Measurements from ENCODE around the gene TCF23.

DNA sequence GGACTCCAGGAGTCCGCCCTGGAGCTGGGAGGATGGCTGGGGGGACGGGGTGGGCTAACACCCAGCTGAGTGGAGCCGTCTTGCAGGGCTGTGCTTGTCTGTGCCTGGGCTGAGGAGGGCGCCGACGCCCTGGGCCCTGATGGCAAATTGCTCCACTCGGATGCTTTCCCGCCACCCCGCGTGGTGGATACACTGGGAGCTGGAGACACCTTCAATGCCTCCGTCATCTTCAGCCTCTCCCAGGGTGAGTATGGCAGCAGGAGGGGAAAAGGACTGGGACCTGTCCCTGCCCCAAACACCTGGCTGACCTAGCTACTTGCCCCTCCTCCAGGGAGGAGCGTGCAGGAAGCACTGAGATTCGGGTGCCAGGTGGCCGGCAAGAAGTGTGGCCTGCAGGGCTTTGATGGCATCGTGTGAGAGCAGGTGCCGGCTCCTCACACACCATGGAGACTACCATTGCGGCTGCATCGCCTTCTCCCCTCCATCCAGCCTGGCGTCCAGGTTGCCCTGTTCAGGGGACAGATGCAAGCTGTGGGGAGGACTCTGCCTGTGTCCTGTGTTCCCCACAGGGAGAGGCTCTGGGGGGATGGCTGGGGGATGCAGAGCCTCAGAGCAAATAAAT lies 49.4 kb upstream of the TCF23 start:
- no peak for TF ChIP-seq POLR2A (IDR thresholded peaks at IDR 0.05)
- TF ChIP-seq, protein P1, sequence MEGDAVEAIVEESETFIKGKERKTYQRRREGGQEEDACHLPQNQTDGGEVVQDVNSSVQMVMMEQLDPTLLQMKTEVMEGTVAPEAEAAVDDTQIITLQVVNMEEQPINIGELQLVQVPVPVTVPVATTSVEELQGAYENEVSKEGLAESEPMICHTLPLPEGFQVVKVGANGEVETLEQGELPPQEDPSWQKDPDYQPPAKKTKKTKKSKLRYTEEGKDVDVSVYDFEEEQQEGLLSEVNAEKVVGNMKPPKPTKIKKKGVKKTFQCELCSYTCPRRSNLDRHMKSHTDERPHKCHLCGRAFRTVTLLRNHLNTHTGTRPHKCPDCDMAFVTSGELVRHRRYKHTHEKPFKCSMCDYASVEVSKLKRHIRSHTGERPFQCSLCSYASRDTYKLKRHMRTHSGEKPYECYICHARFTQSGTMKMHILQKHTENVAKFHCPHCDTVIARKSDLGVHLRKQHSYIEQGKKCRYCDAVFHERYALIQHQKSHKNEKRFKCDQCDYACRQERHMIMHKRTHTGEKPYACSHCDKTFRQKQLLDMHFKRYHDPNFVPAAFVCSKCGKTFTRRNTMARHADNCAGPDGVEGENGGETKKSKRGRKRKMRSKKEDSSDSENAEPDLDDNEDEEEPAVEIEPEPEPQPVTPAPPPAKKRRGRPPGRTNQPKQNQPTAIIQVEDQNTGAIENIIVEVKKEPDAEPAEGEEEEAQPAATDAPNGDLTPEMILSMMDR (IDR thresholded peaks at IDR 0.05): no peak

All from lower leg skin (tissue), 3 donors.